NCI-H748 (cell line): ENCODE data around the gene NAGLU.

ENCODE experiments used
- DNase-seq: peaks from one replicate; lab custom pipeline; 2025; ENCODE audit not compliant: unreplicated experiment; lab: John Stamatoyannopoulos, UW

The NAGLU gene

GRCh38 chr17:42536048-42536371 lies at the start of gene NAGLU:
Gene NAGLU, plus strand, starts transcription at chr17:42536241. Its CDS starts 32 bp downstream, at chr17:42536273.
- DNase-seq = peak; percentile 94

GRCh38 chr17:42488032-42488431 lies 48.0 kb upstream of the NAGLU start:
- DNase-seq = no peak

GRCh38 chr17:42493319-42493718 lies 42.7 kb upstream of the NAGLU start:
- no peak for DNase-seq

GRCh38 chr17:42494673-42495072 lies 41.4 kb upstream of the NAGLU start:
- no peak for DNase-seq

- DNase-seq = no peak
These were observed 37.2 kb upstream of the NAGLU start for GRCh38 chr17:42498828-42499227.

- DNase-seq = no peak
These were observed 34.0 kb upstream of the NAGLU start for GRCh38 chr17:42502091-42502490.

GRCh38 chr17:42502926-42503325 lies 33.1 kb upstream of the NAGLU start:
- DNase-seq = no peak

- no peak for DNase-seq
These were observed 28.4 kb upstream of the NAGLU start for GRCh38 chr17:42507671-42508070.

GRCh38 chr17:42508426-42509165 lies 27.4 kb upstream of the NAGLU start:
- DNase-seq = no peak

- no peak for DNase-seq
These were observed 26.6 kb upstream of the NAGLU start for GRCh38 chr17:42509409-42509808.

- no peak for DNase-seq
These were observed 26.2 kb upstream of the NAGLU start for GRCh38 chr17:42509841-42510240.

- DNase-seq = no peak
These were observed 23.8 kb upstream of the NAGLU start for GRCh38 chr17:42512246-42512645.

- no peak for DNase-seq
These were observed 23.2 kb upstream of the NAGLU start for GRCh38 chr17:42512733-42513251.

- DNase-seq = no peak
These were observed 22.4 kb upstream of the NAGLU start for GRCh38 chr17:42513686-42514085.

- DNase-seq = no peak
These were observed 21.8 kb upstream of the NAGLU start for GRCh38 chr17:42514279-42514678.

GRCh38 chr17:42514867-42515266 lies 21.2 kb upstream of the NAGLU start:
- DNase-seq = no peak

- DNase-seq = peak; percentile 52
These were observed 18.5 kb upstream of the NAGLU start for GRCh38 chr17:42517516-42517915.

GRCh38 chr17:42518046-42518754 lies 17.8 kb upstream of the NAGLU start:
- no peak for DNase-seq

- no peak for DNase-seq
These were observed 17.1 kb upstream of the NAGLU start for GRCh38 chr17:42518755-42519545.

GRCh38 chr17:42519546-42520491 lies 16.2 kb upstream of the NAGLU start:
- no peak for DNase-seq

GRCh38 chr17:42520540-42520951 lies 15.5 kb upstream of the NAGLU start:
- DNase-seq = no peak
